HTR-8/SVneo (cell line): ENCODE data around the gene MTCL1.

Experiments
- DNase-seq: peaks from one replicate; pipeline ENCODE4 v3.0.0; 2011; ENCODE audit warnings: low spot score, mixed read lengths; ENCODE audit not compliant: insufficient read length
- FAIRE-seq: peaks from 2 replicates; lab custom pipeline; 2011; peaks lifted over from hg19 to GRCh38; lab: Jason Lieb, UNC

The MTCL1 gene

GRCh38 chr18:8881103-8881502 lies 175.7 kb downstream of the MTCL1 start:
- no peak for DNase-seq
- FAIRE-seq, result no peak
